Activated CD4-positive, alpha-beta T cell treated with anti-CD3 and anti-CD28 coated beads for 1 hour (primary cell): Measurements from ENCODE around the gene DPF1.

Experiments used
- DNase-seq: peaks from one replicate; pipeline ENCODE4 v3.0.0-alpha.2; 2020

The DPF1 gene

GRCh38 chr19:38216785-38217641 lies 7.0 kb downstream of the DPF1 start:
- no peak for DNase-seq

GRCh38 chr19:38213911-38214625 lies 10.0 kb downstream of the DPF1 start:
- DNase-seq: peak; percentile 33

GRCh38 chr19:38213469-38213868 lies 10.6 kb downstream of the DPF1 start:
- DNase-seq: no peak

- DNase-seq: no peak
Observed at GRCh38 chr19:38211766-38212165, 12.3 kb downstream of the DPF1 start.

- no peak for DNase-seq
Observed at GRCh38 chr19:38211151-38211591, 12.9 kb downstream of the DPF1 start.

- no peak for DNase-seq
Observed at GRCh38 chr19:38210458-38210987, 13.5 kb downstream of the DPF1 start.

GRCh38 chr19:38209671-38210457 lies 14.2 kb downstream of the DPF1 start:
- DNase-seq: no peak

- no peak for DNase-seq
Observed at GRCh38 chr19:38209152-38209551, 14.9 kb downstream of the DPF1 start.

GRCh38 chr19:38208571-38208970 lies 15.5 kb downstream of the DPF1 start:
- DNase-seq: no peak

- DNase-seq: no peak
Observed at GRCh38 chr19:38207543-38207942, 16.5 kb downstream of the DPF1 start.

- DNase-seq: no peak
Observed at GRCh38 chr19:38206928-38207327, 17.1 kb downstream of the DPF1 start.

GRCh38 chr19:38206006-38206745 lies 17.8 kb downstream of the DPF1 start:
- no peak for DNase-seq

GRCh38 chr19:38204728-38205127 lies 19.3 kb downstream of the DPF1 start:
- DNase-seq: no peak

- no peak for DNase-seq
Observed at GRCh38 chr19:38204096-38204495, 19.9 kb downstream of the DPF1 start.

- no peak for DNase-seq
Observed at GRCh38 chr19:38203197-38203596, 20.8 kb downstream of the DPF1 start.

- DNase-seq: no peak
Observed at GRCh38 chr19:38202504-38202903, 21.5 kb downstream of the DPF1 start.

GRCh38 chr19:38201731-38202130 lies 22.3 kb downstream of the DPF1 start:
- no peak for DNase-seq

GRCh38 chr19:38199340-38199739 lies 24.7 kb downstream of the DPF1 start:
- DNase-seq: no peak

GRCh38 chr19:38197937-38198704 lies 25.9 kb downstream of the DPF1 start:
- no peak for DNase-seq

GRCh38 chr19:38196948-38197656 lies 26.9 kb downstream of the DPF1 start:
- no peak for DNase-seq
